ENCODE measurements around the gene BICC1.

Gene BICC1

GRCh38 chr10:58754469-58755339 is 242.0 kb downstream of the BICC1 start:
- no peak for DNase-seq

GRCh38 chr10:58755340-58755610 is 242.6 kb downstream of the BICC1 start:
- DNase-seq, result no peak

- no peak for DNase-seq
Measured at GRCh38 chr10:58755677-58756076, 243.0 kb downstream of the BICC1 start.

- no peak for DNase-seq
Measured at GRCh38 chr10:58756130-58756719, 243.6 kb downstream of the BICC1 start.

GRCh38 chr10:58757352-58758065 is 244.8 kb downstream of the BICC1 start:
- DNase-seq, result no peak

- no peak for DNase-seq
Measured at GRCh38 chr10:58758321-58758720, 245.6 kb downstream of the BICC1 start.

- no peak for DNase-seq
Measured at GRCh38 chr10:58764087-58764747, 251.5 kb downstream of the BICC1 start.

GRCh38 chr10:58765910-58766309 is 253.2 kb downstream of the BICC1 start:
- no peak for DNase-seq

- no peak for DNase-seq
Measured at GRCh38 chr10:58767652-58768051, 255.0 kb downstream of the BICC1 start.

- DNase-seq, result no peak
Measured at GRCh38 chr10:58771863-58772262, 259.2 kb downstream of the BICC1 start.

GRCh38 chr10:58772758-58773157 is 260.1 kb downstream of the BICC1 start:
- no peak for DNase-seq

GRCh38 chr10:58773341-58773740 is 260.7 kb downstream of the BICC1 start:
- DNase-seq, result no peak

- DNase-seq, result no peak
Measured at GRCh38 chr10:58773944-58774343, 261.3 kb downstream of the BICC1 start.

- no peak for DNase-seq
Measured at GRCh38 chr10:58775960-58776567, 263.4 kb downstream of the BICC1 start.

- DNase-seq, result no peak
Measured at GRCh38 chr10:58776568-58777318, 264.1 kb downstream of the BICC1 start.

- no peak for DNase-seq
Measured at GRCh38 chr10:58778966-58779365, 266.3 kb downstream of the BICC1 start.

- no peak for DNase-seq
Measured at GRCh38 chr10:58779594-58779993, 266.9 kb downstream of the BICC1 start.

GRCh38 chr10:58780476-58780875 is 267.8 kb downstream of the BICC1 start:
- DNase-seq, result no peak

- DNase-seq, result peak; percentile 71 to 79
Measured at GRCh38 chr10:58781873-58782488, 269.3 kb downstream of the BICC1 start.

- no peak for DNase-seq
Measured at GRCh38 chr10:58782876-58783851, 270.5 kb downstream of the BICC1 start.

GRCh38 chr10:58784361-58784760 is 271.7 kb downstream of the BICC1 start:
- DNase-seq, result no peak

Measured in Kasumi-1 (cell line).